Activated naive CD8-positive, alpha-beta T cell treated with anti-CD3 and anti-CD28 coated beads, Interleukin-2, amount 50 U/mL, for 16 hours (primary cell): ENCODE data around the gene DOCK1.

Experiments
- DNase-seq: peaks from one replicate; pipeline ENCODE4 v3.0.0-alpha.2; 2020; ENCODE audit warnings: low read depth, low spot score

Gene DOCK1

DNA sequence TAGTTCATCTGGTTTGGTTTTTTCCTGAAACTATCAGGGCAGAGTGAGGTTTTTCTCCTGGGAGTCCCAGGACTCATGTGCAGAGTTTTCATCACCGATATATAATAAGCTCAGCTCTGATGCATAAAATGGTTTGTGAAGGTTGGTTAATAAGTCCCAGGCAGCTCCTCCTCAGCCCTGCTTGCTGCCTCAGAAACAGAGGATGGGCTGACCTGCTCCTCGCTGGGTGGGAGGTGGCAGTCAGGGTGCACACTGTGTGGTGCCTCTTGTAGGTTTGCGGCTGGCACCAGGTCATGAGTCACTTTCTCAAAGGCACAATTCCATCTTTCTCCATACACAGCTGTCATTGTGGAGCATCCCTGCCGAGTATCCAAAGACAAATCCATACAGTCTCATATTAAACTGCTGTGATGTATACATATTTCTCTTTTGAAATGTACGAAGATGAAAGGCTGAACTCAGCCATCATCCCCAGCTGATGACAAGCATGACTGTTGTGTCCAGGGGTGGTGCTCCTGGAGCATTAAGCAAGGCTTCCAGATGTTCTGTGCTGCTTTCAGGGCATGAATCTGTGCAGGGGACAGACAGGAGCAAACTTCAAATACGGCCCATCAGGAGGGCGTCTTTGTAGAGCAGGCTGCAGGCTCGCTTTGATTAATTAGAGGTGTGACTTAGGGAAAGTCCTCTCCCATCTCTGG, 518.1 kb downstream of the DOCK1 start:
- DNase-seq: no peak

GRCh38 chr10:127424594-127425264, 519.5 kb downstream of the DOCK1 start:
- no peak for DNase-seq

GRCh38 chr10:127426746-127427145, 521.5 kb downstream of the DOCK1 start:
- no peak for DNase-seq

DNA sequence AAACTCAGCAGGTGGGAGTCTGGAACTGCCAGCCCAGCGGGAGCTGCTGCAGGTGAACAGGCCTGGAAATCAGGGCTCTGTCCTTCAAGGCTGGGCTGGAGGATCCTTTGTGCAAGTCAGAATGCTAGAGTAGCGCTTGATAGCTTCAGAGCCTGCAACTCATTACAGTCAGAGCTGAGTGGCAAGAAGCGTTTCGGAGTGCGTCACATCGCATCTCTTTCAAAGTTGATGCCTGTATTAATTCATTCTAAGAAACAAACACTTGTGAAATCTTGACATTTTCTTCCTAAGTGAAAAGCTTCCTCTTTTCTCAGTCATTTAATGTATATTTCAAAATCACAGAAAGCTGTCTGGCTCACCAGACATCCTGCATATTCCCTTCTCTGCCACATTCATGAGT, 522.7 kb downstream of the DOCK1 start:
- no peak for DNase-seq

DNA sequence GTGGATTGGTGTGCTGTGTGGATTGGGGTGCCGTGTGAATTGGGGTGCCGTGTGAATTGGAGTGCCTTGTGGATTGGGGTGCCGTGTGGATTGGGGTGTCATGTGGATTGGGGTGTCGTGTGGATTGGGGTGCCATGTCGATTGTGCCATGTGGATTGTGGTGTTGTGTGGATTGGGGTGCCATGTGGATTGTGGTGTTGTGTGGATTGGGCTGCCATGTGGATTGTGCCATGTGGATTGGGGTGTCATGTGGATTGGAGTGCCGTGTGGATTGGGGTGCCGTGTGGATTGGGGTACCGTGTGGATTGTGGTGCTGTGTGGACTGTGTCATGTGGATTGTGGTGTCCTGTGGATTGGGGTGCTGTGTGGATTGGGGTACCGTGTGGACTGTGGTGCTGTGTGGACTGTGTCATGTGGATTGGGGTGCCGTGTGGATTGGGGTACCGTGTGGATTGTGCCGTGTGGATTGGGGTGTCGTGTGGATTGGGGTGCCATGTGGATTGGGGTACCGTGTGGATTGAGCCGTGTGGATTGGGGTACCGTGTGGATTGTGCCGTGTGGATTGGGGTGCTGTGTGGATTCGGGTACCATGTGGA, 523.3 kb downstream of the DOCK1 start:
- DNase-seq: no peak

- DNase-seq: no peak
These were observed 524.5 kb downstream of the DOCK1 start for GRCh38 chr10:127429601-127430312.

GRCh38 chr10:127431525-127431924, 526.3 kb downstream of the DOCK1 start:
- no peak for DNase-seq

DNA sequence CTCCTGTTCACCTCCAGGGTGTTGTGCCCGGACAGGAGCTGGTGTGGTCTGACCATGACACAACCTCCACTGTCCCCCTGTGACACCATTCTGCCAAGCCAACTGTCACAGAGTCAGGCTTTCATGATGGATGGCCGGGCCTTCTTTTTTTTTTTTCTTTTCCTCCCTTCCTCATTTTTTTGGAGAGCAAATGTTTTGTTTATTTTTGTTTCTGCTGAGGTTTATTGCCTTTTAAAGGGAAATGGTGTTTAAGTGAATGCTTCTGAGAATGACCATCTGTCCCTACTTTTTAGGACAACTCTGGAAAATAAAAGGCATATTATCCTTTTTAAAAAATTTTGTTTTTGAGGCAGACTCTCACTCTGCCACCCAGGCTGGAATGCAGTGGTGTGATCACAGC, 528.8 kb downstream of the DOCK1 start:
- DNase-seq: no peak

DNA sequence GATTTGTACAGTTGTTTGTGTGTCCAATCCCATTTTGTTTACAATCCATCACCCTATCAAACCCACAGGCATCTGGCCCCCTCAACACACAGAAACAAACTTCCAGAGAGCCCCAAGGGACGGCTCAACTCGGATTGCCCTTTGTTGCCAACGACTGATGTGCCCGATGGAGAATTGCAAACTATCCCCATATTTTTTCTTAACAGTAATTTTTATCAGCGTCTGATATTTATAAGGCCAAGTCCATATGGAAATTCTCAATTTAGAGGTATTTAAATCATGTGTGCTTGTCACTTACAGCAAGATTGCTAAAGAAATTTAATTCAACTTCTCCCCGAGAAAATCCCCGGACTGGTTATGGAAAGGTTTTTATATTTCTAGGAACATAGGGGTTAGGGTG, 530.0 kb downstream of the DOCK1 start:
- no peak for DNase-seq

DNA sequence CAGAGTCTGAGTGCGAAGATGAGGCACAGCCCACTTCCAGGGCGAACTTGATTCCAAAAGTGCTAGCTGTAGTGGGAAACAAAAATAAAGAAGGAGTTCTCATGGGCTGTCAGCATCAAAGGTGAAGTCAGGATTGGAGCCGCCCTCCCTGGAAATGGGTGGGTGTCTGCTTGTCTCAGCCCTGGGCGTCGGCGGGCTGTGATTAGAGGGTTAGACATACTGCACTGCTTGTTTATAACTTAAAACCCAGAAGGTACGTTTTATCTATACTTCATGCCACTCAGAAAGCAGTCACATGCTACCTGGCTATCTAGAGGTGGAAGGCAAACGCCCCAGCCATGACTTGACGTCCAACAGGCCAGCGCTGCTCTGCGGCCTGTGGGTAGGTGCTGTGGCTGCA, 535.1 kb downstream of the DOCK1 start:
- no peak for DNase-seq

- no peak for DNase-seq
These were observed 536.4 kb downstream of the DOCK1 start for GRCh38 chr10:127441350-127442219.

DNA sequence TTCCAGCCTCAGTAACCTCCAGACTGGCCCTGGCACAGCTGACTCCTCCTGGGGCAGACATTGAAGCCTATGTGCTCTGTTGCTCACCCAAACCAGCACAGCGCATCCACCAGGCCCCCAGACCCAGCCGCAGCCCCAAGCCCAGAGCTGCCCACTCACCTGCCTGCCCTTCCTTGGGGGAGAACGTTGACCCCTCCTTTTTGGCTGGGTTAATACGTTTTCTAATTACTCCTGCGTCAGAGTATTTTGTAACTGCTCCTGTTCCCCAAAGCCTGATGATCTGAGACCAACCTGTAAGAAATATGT, 536.9 kb downstream of the DOCK1 start:
- no peak for DNase-seq

- no peak for DNase-seq
These were observed 538.9 kb downstream of the DOCK1 start for GRCh38 chr10:127444155-127444554.

GRCh38 chr10:127447197-127447596, 542.0 kb downstream of the DOCK1 start:
- DNase-seq: no peak

DNA sequence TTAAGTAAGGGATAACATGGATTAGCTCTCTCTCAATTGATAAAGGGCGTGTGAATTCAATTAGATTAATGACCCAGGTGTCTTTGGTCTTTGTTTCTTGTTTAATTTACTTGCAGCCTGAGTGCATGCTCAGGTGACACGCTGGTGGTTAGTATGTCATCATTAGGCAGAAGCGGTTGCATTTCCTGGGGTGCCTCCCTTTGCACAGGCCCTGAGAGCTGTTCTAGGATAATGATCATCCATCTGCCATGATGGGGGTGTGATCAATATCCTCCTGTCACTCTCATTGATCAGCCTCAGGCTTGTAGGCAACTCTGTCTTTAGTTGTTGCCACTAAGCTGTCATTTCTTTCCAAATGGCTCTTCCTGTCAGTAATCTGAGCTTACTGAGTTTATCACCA, 544.3 kb downstream of the DOCK1 start:
- DNase-seq: no peak

DNA sequence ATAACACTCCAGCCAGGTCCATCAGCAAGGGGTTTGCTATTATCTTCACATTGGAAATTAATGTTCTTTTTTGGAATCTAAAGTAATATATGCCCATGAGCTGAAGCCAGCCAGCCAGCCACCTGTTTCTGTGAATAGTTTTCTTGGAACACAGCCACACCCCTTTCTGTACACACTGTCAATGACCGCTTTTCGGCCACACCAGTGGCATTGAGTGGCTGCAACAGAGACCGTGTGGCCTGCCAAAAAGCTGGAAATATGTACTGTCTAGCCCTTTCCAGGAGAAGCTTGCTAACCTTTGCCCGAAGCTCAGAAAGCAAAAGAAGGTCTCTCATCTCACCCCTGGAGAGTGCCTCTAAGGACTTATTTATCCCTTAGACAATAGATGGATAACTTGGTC, 545.4 kb downstream of the DOCK1 start:
- DNase-seq: no peak

GRCh38 chr10:127451628-127452027, 546.4 kb downstream of the DOCK1 start:
- DNase-seq: no peak

DNA sequence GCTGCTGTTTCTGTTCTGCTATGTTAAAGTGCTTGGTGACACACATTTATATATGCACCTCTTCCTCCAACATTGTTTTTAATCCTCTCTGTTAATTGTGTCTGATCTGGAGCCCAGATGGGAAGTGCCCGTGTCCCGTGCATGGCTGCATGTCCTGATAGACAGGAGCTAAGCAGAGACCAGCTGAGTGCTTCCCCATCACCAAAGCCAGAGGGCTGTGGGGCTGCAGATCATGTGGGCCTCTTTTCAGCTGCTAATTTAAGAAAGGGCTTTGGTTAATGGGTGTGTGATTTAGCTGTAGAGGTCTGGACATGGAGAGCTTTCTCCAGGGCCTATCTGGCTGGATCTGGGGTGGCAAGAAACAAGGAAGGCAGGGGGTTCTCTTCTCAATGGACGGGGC, 547.3 kb downstream of the DOCK1 start:
- DNase-seq: no peak

DNA sequence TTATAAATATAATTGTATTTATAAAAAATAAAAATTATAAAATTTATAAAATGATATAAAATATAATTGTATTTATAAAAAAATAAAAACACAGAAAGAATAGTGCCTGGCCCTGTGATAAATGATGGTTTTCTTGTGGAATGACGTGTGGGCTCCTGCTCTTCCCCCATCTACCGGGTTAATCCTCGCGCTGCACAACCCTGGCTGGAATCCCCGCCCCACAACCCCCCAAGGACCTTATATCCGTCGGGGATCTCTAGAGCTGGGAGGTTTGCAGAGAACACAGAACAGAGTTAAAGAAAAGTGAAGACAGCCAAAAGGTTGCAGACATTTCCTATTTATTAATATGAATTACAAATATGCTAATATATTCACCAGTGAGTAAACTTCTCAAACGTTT, 548.5 kb downstream of the DOCK1 start:
- no peak for DNase-seq

- no peak for DNase-seq
These were observed 550.9 kb downstream of the DOCK1 start for GRCh38 chr10:127456122-127456521.

GRCh38 chr10:127458016-127458810, 553.0 kb downstream of the DOCK1 start:
- DNase-seq: no peak
